ENCODE results near the gene DPH2. TPM values are rescaled to one million over a fixed set of nuclear protein-coding genes. Genes with fewer than 3 reads are reported as not detected.

The DPH2 gene
- total and polyA plus RNA-seq, 10 of the 15 experiments (the other 5 are each of a cell fraction or from before 2014, with no cell fraction given), result 13.1 to 82.9 (median 52.0) TPM

- H4K20me1 ChIP-seq (ENCODE audit: control insufficient read depth, insufficient read depth), result no peaks in the 10 kb centered on the region
- H3K36me3 ChIP-seq (ENCODE audit: control insufficient read depth in 2 of 2, insufficient read depth in 2 of 2, low read length in 1 of 2), result no peaks in the 10 kb centered on the region
- no peak within 1 kb of the TSS for H3K27ac ChIP-seq (ENCODE audit: control insufficient read depth, insufficient read depth)
- RAD21 ChIA-PET (ENCODE audit: unreplicated experiment), result interaction anchor here (0.5 to 13.3 kb wide), 23 partner anchors 10 to 706 kb away, joined by 3 to 587 read pairs (median 7); partner anchors contain the start of genes IPO13, KDM4A and PTPRF
- no peaks in the 10 kb centered on the region for H3K79me2 ChIP-seq (ENCODE audit: control insufficient read depth, insufficient read depth, low read length)
- ATAC-seq, result no peak
- in situ Hi-C loops (cut with MboI), result loop anchor here (5.0 kb wide), 1 partner anchor 171 kb away; no protein-coding TSS in a partner anchor
- no peaks in the 10 kb centered on the region for H3K27me3 ChIP-seq (replicated peaks in 1 of 2; ENCODE audit: control insufficient read depth in 2 of 2, insufficient read depth in 2 of 2, low read length in 1 of 2)
- POLR2A ChIA-PET, result interaction anchor here (1.0 to 1.8 kb wide), 2 partner anchors 169 to 170 kb away, joined by 4 to 24 read pairs; no protein-coding TSS in a partner anchor
- peak within 1 kb of the TSS; percentile 67 for H3K4me2 ChIP-seq (ENCODE audit: control insufficient read depth, insufficient read depth)
- peak within 1 kb of the TSS; percentile 58 for H2AFZ ChIP-seq (ENCODE audit: control insufficient read depth, low read depth, low read length)
- intact Hi-C loops (cut with micrococcal nuclease; ENCODE audit: unreplicated experiment), result loop anchor here (1.0 to 5.0 kb wide), 3 partner anchors 96 to 405 kb away; no protein-coding TSS in a partner anchor
- peak within 1 kb of the TSS; percentile 60 for H3K4me3 ChIP-seq
- no peak for FAIRE-seq
- 43% methylated on average over 42 of the region's 42 CpGs for WGBS (ENCODE audit: insufficient coverage, insufficient replicate concordance, low lambda C conversion rate, missing lambda C conversion rate)
- no peak for DNase-seq (ENCODE audit: low read depth, low spot score)
- peak within 1 kb of the TSS; percentile 17; the same call in 1 of the 2 replicates for H3K9ac ChIP-seq (ENCODE audit: control insufficient read depth, insufficient read depth, low read length)
- BruUV-seq (replicated peaks), result no TSS peak
- H3K9me3 ChIP-seq (replicated peaks; ENCODE audit: control insufficient read depth, insufficient read depth, low read length), result no peaks in the 10 kb centered on the region
- peaks cover 11% of the 10 kb centered on the region for H3K4me1 ChIP-seq (ENCODE audit: control insufficient read depth, insufficient read depth, low read length)
- TF ChIP-seq EGR1 (IDR thresholded peaks at IDR 0.05; ENCODE audit: borderline replicate concordance in 1 of 2, low read depth in 2 of 2, low read length in 2 of 2) (no peak), CHD4 (IDR thresholded peaks at IDR 0.05) (no peak)
- SMC1A ChIA-PET (ENCODE audit: uncharacterized antibody, unreplicated experiment), result interaction anchor here (1.0 to 8.7 kb wide), 16 partner anchors 12 to 404 kb away, joined by 3 to 481 read pairs (median 5); partner anchors contain the start of gene IPO13
- CTCF ChIA-PET, result interaction anchor here (0.8 to 19.3 kb wide), 47 partner anchors 10 to 707 kb away, joined by 3 to 1117 read pairs (median 7); partner anchors contain the start of genes IPO13, KDM4A and ST3GAL3
These were observed 36.3 kb upstream of the DPH2 start, which contains the start of gene ARTN for GRCh38 chr1:43933386-43934100. Gene ARTN, plus strand, starts transcription at chr1:43933801. Its CDS starts 1,856 bp downstream, at chr1:43935657.

Measured in GM12878 (cell line).